ENCODE data around the gene LIMS1. TPM values are rescaled to one million over a fixed set of nuclear protein-coding genes. Genes with fewer than 3 reads are reported as not detected.

LIMS1 gene
- total and polyA plus RNA-seq, 2 experiments from 2014 or later, result 82.0 to 122 TPM

DNA sequence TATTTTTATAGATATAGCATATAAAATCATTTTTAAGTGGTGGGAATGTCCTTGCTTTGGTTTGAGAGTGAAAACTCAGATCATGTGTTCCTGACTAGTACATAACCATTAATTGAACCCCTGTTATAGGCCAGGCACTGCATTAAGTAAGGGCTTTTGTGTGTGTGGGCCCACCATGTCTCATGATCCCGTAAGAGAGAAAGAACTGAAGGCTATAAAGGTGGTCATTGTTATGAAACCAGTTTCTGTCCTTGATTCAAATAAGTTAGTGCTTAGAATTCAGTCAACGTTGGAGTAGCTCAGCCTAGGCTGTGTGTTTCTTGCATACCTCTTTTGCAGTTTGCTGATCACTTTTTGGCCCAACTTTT, 91.5 kb downstream of the LIMS1 start:
- H3K27ac ChIP-seq, result no peak overlapping the region
- H3K9me2 ChIP-seq (ENCODE audit: insufficient read depth), result no peaks in the 10 kb centered on the region
- no peaks in the 10 kb centered on the region for H3F3A ChIP-seq (ENCODE audit: insufficient read depth)
- TF ChIP-seq EZH2phosphoT487 (IDR thresholded peaks at IDR 0.05; ENCODE audit: insufficient read depth, low read depth) (no peak), EZH2 (IDR thresholded peaks at IDR 0.05; ENCODE audit: insufficient read depth, poor library complexity, severe bottlenecking) (no peak)
- H3K79me2 ChIP-seq (ENCODE audit: insufficient read depth), result peaks cover 99% of the 10 kb centered on the region
- no peaks in the 10 kb centered on the region for H3K36me3 ChIP-seq (ENCODE audit: low read depth)
- DNase-seq, result no peak
- no peak overlapping the region for H3K9ac ChIP-seq
- no peak overlapping the region for H3K4me3 ChIP-seq
- H4K20me1 ChIP-seq (ENCODE audit: insufficient read depth), result no peaks in the 10 kb centered on the region; the same call in 1 of the 2 replicates
- H3K4me1 ChIP-seq (ENCODE audit: insufficient read depth), result peaks cover 7% of the 10 kb centered on the region; the same call in 1 of the 2 replicates
- no peaks in the 10 kb centered on the region for H3K9me3 ChIP-seq (ENCODE audit: low read depth)
- H3K4me2 ChIP-seq (ENCODE audit: unreplicated experiment), result no peak overlapping the region
- H3K27me3 ChIP-seq (replicated peaks; ENCODE audit: insufficient read depth), result no peaks in the 10 kb centered on the region
- no peak overlapping the region for H2AFZ ChIP-seq
- 42 to 43% methylated on average over 2 of the region's 2 CpGs for WGBS, 2 experiments (ENCODE audit: low coverage in 1 of 2, low lambda C conversion rate in 2 of 2, missing lambda C conversion rate in 2 of 2)
- in situ Hi-C loops (cut with MboI), result no loop called here

DNA sequence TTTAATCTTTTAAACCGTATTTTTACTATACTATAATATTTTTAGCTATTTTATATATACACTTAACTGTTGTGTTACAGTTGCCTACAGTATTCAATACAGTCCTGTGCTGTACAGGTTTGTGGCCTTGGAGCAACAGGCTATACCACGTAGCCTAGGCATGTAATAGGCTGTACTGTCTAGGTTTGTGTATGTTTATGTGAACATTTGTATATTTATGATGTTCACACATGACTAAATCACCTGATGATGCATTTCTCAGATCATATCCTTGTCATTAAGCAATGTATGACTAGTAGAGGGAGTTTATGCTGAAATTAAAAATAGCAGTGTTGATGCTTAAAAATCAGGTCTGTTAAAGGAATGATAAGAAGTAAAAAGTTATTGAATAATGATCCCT, 92.7 kb downstream of the LIMS1 start:
- Histone ChIP-seq H3K4me2 (ENCODE audit: unreplicated experiment) (no peak overlapping the region), H3F3A (ENCODE audit: insufficient read depth) (no peaks in the 10 kb centered on the region), H4K20me1 (ENCODE audit: insufficient read depth) (no peaks in the 10 kb centered on the region; the same call in none of the 2 replicates), H3K27ac (no peak overlapping the region), H3K9me3 (ENCODE audit: low read depth) (no peaks in the 10 kb centered on the region), H3K9me2 (ENCODE audit: insufficient read depth) (no peaks in the 10 kb centered on the region), H3K36me3 (ENCODE audit: low read depth) (no peaks in the 10 kb centered on the region), H3K4me3 (no peak overlapping the region), H3K27me3 (replicated peaks; ENCODE audit: insufficient read depth) (no peaks in the 10 kb centered on the region), H2AFZ (no peak overlapping the region), H3K4me1 (ENCODE audit: insufficient read depth) (peaks cover 10% of the 10 kb centered on the region; the same call in 1 of the 2 replicates), H3K9ac (no peak overlapping the region), H3K79me2 (ENCODE audit: insufficient read depth) (peaks cover 99% of the 10 kb centered on the region)
- 97% methylated on average over 2 of the region's 2 CpGs for WGBS, 2 experiments (ENCODE audit: low coverage in 1 of 2, low lambda C conversion rate in 2 of 2, missing lambda C conversion rate in 2 of 2)
- in situ Hi-C loops (cut with MboI), result no loop called here
- peak; percentile 29 for DNase-seq
- TF ChIP-seq EZH2phosphoT487 (IDR thresholded peaks at IDR 0.05; ENCODE audit: insufficient read depth, low read depth), result no peak
- no peak for TF ChIP-seq EZH2 (IDR thresholded peaks at IDR 0.05; ENCODE audit: insufficient read depth, poor library complexity, severe bottlenecking)

- no peaks in the 10 kb centered on the region for H3K9me2 ChIP-seq (ENCODE audit: insufficient read depth)
- no peaks in the 10 kb centered on the region for H3F3A ChIP-seq (ENCODE audit: insufficient read depth)
- H3K36me3 ChIP-seq (ENCODE audit: low read depth), result no peaks in the 10 kb centered on the region
- TF ChIP-seq EZH2phosphoT487 (IDR thresholded peaks at IDR 0.05; ENCODE audit: insufficient read depth, low read depth) (no peak), EZH2 (IDR thresholded peaks at IDR 0.05; ENCODE audit: insufficient read depth, poor library complexity, severe bottlenecking) (no peak)
- 82 to 90% methylated on average over 4 of the region's 4 CpGs for WGBS, 2 experiments (ENCODE audit: low coverage in 1 of 2, low lambda C conversion rate in 2 of 2, missing lambda C conversion rate in 2 of 2)
- H3K4me2 ChIP-seq (ENCODE audit: unreplicated experiment), result no peak overlapping the region
- H3K4me1 ChIP-seq (ENCODE audit: insufficient read depth), result peaks cover 10% of the 10 kb centered on the region; the same call in 1 of the 2 replicates
- no peak overlapping the region for H3K27ac ChIP-seq
- no peak overlapping the region for H3K4me3 ChIP-seq
- H3K9ac ChIP-seq, result no peak overlapping the region
- in situ Hi-C loops (cut with MboI), result no loop called here
- no peaks in the 10 kb centered on the region for H3K9me3 ChIP-seq (ENCODE audit: low read depth)
- peaks cover 100% of the 10 kb centered on the region for H3K79me2 ChIP-seq (ENCODE audit: insufficient read depth)
- H4K20me1 ChIP-seq (ENCODE audit: insufficient read depth), result no peaks in the 10 kb centered on the region; the same call in none of the 2 replicates
- no peaks in the 10 kb centered on the region for H3K27me3 ChIP-seq (replicated peaks; ENCODE audit: insufficient read depth)
- DNase-seq, result no peak
- H2AFZ ChIP-seq, result no peak overlapping the region
Measured at GRCh38 chr2:108627911-108628567, 93.8 kb downstream of the LIMS1 start.

GRCh38 chr2:108628936-108629335, 94.7 kb downstream of the LIMS1 start:
- Histone ChIP-seq H3K9ac (no peak overlapping the region), H3K27me3 (replicated peaks; ENCODE audit: insufficient read depth) (no peaks in the 10 kb centered on the region), H4K20me1 (ENCODE audit: insufficient read depth) (no peaks in the 10 kb centered on the region; the same call in none of the 2 replicates), H3K4me3 (no peak overlapping the region), H3K79me2 (ENCODE audit: insufficient read depth) (peaks cover 100% of the 10 kb centered on the region), H3K27ac (no peak overlapping the region), H3K4me2 (ENCODE audit: unreplicated experiment) (no peak overlapping the region), H2AFZ (no peak overlapping the region), H3K9me2 (ENCODE audit: insufficient read depth) (no peaks in the 10 kb centered on the region), H3K4me1 (ENCODE audit: insufficient read depth) (peaks cover 5% of the 10 kb centered on the region; the same call in 1 of the 2 replicates), H3K9me3 (ENCODE audit: low read depth) (no peaks in the 10 kb centered on the region), H3F3A (ENCODE audit: insufficient read depth) (no peaks in the 10 kb centered on the region), H3K36me3 (ENCODE audit: low read depth) (no peaks in the 10 kb centered on the region)
- in situ Hi-C loops (cut with MboI), result no loop called here
- DNase-seq, result no peak
- TF ChIP-seq EZH2phosphoT487 (IDR thresholded peaks at IDR 0.05; ENCODE audit: insufficient read depth, low read depth) (no peak), EZH2 (IDR thresholded peaks at IDR 0.05; ENCODE audit: insufficient read depth, poor library complexity, severe bottlenecking) (no peak)
- WGBS, 2 experiments (ENCODE audit: low coverage in 1 of 2, low lambda C conversion rate in 2 of 2, missing lambda C conversion rate in 2 of 2), result 93 to 94% methylated on average over 6 of the region's 6 CpGs

All from GM23248 (cell line).